ENCODE results near the gene THEMIS. TPM values are rescaled to one million over a fixed set of nuclear protein-coding genes. Genes with fewer than 3 reads are reported as not detected.

The THEMIS gene
- total and polyA plus RNA-seq, 2 donors (not counting 1 experiment from before 2014, with no cell fraction given) = not detected

GRCh38 chr6:127818149-127818548 is 82.7 kb downstream of the THEMIS start:
- Histone ChIP-seq H3K27me3 (ENCODE audit: control insufficient read depth, insufficient read depth, low read length) (no peaks in the 10 kb centered on the region), H3K79me2 (ENCODE audit: control insufficient read depth, insufficient read depth, low read length) (no peaks in the 10 kb centered on the region), H2AFZ (ENCODE audit: low read length) (no peak overlapping the region), H3K9ac (ENCODE audit: insufficient read depth, low read length) (no peak overlapping the region), H3K27ac (ENCODE audit: insufficient read depth, low read length) (no peak overlapping the region), H3K36me3 (ENCODE audit: control insufficient read depth, insufficient read depth, low read length) (no peaks in the 10 kb centered on the region), H3K4me3 (replicated peaks in 1 of 4; ENCODE audit: control extremely low read depth in 1 of 4, insufficient read depth in 1 of 4, low read depth in 3 of 4, low read length in 4 of 4) (no peak overlapping the region), H3K4me1 (ENCODE audit: control insufficient read depth, extremely low read depth, insufficient read depth, low read length) (no peaks in the 10 kb centered on the region), H3K4me2 (ENCODE audit: extremely low read depth, insufficient read depth, low read length) (no peak overlapping the region), H3K9me3 (ENCODE audit: control insufficient read depth, insufficient read depth, low read depth, low read length) (no peaks in the 10 kb centered on the region), H4K20me1 (ENCODE audit: control insufficient read depth, extremely low read depth, insufficient read depth, low read length) (no peaks in the 10 kb centered on the region)
- DNase-seq (ENCODE audit: low read depth in 2 of 2) = no peak
- no peak for TF ChIP-seq CTCF (conservative IDR thresholded peaks at IDR 0.05 in 1 of 2, IDR thresholded peaks at IDR 0.05 in 1 of 2; ENCODE audit: low read depth in 1 of 2, low read length in 2 of 2)
- TF ChIP-seq EZH2 (IDR thresholded peaks at IDR 0.05; ENCODE audit: low read length, missing control alignments) = no peak

GRCh38 chr6:127816643-127817042 is 84.2 kb downstream of the THEMIS start:
- H3K4me1 ChIP-seq (ENCODE audit: control insufficient read depth, extremely low read depth, insufficient read depth, low read length) = no peaks in the 10 kb centered on the region
- H3K36me3 ChIP-seq (ENCODE audit: control insufficient read depth, insufficient read depth, low read length) = no peaks in the 10 kb centered on the region
- no peak overlapping the region for H3K9ac ChIP-seq (ENCODE audit: insufficient read depth, low read length)
- H2AFZ ChIP-seq (ENCODE audit: low read length) = no peak overlapping the region
- no peak overlapping the region for H3K4me3 ChIP-seq (replicated peaks in 1 of 4; ENCODE audit: control extremely low read depth in 1 of 4, insufficient read depth in 1 of 4, low read depth in 3 of 4, low read length in 4 of 4)
- H3K27ac ChIP-seq (ENCODE audit: insufficient read depth, low read length) = no peak overlapping the region
- H3K79me2 ChIP-seq (ENCODE audit: control insufficient read depth, insufficient read depth, low read length) = no peaks in the 10 kb centered on the region
- DNase-seq (ENCODE audit: low read depth in 2 of 2) = no peak
- no peak overlapping the region for H3K4me2 ChIP-seq (ENCODE audit: extremely low read depth, insufficient read depth, low read length)
- H3K9me3 ChIP-seq (ENCODE audit: control insufficient read depth, insufficient read depth, low read depth, low read length) = no peaks in the 10 kb centered on the region
- H3K27me3 ChIP-seq (ENCODE audit: control insufficient read depth, insufficient read depth, low read length) = no peaks in the 10 kb centered on the region
- no peaks in the 10 kb centered on the region for H4K20me1 ChIP-seq (ENCODE audit: control insufficient read depth, extremely low read depth, insufficient read depth, low read length)
- TF ChIP-seq EZH2 (IDR thresholded peaks at IDR 0.05; ENCODE audit: low read length, missing control alignments) = no peak
- no peak for TF ChIP-seq CTCF (conservative IDR thresholded peaks at IDR 0.05 in 1 of 2, IDR thresholded peaks at IDR 0.05 in 1 of 2; ENCODE audit: low read depth in 1 of 2, low read length in 2 of 2)

GRCh38 chr6:127813699-127814027 is 87.2 kb downstream of the THEMIS start:
- Histone ChIP-seq H3K36me3 (ENCODE audit: control insufficient read depth, insufficient read depth, low read length) (no peaks in the 10 kb centered on the region), H3K27ac (ENCODE audit: insufficient read depth, low read length) (no peak overlapping the region), H2AFZ (ENCODE audit: low read length) (no peak overlapping the region), H3K79me2 (ENCODE audit: control insufficient read depth, insufficient read depth, low read length) (no peaks in the 10 kb centered on the region), H3K27me3 (ENCODE audit: control insufficient read depth, insufficient read depth, low read length) (no peaks in the 10 kb centered on the region), H4K20me1 (ENCODE audit: control insufficient read depth, extremely low read depth, insufficient read depth, low read length) (no peaks in the 10 kb centered on the region), H3K4me3 (replicated peaks in 1 of 4; ENCODE audit: control extremely low read depth in 1 of 4, insufficient read depth in 1 of 4, low read depth in 3 of 4, low read length in 4 of 4) (no peak overlapping the region), H3K4me1 (ENCODE audit: control insufficient read depth, extremely low read depth, insufficient read depth, low read length) (no peaks in the 10 kb centered on the region), H3K9me3 (ENCODE audit: control insufficient read depth, insufficient read depth, low read depth, low read length) (no peaks in the 10 kb centered on the region), H3K4me2 (ENCODE audit: extremely low read depth, insufficient read depth, low read length) (no peak overlapping the region), H3K9ac (ENCODE audit: insufficient read depth, low read length) (no peak overlapping the region)
- no peak for TF ChIP-seq CTCF (conservative IDR thresholded peaks at IDR 0.05 in 1 of 2, IDR thresholded peaks at IDR 0.05 in 1 of 2; ENCODE audit: low read depth in 1 of 2, low read length in 2 of 2)
- TF ChIP-seq EZH2 (IDR thresholded peaks at IDR 0.05; ENCODE audit: low read length, missing control alignments) = no peak
- DNase-seq (ENCODE audit: low read depth in 2 of 2) = no peak

All from fibroblast of lung (primary cell).